HEK293 (cell line): Measurements from ENCODE around the gene RBBP8.

Experiments
- CTCF ChIP-seq: fragments of 450-650 bp; formaldehyde crosslinking; IDR thresholded peaks from 2 replicates; pipeline ENCODE4 v1.5.1; 2016; ENCODE audit warnings: missing biosample characterization, missing genetic modification characterization
- ZBTB1 ChIP-seq: fragments of 450-650 bp; formaldehyde crosslinking; IDR thresholded peaks from 2 replicates; pipeline ENCODE4 v1.5.1; 2016; ENCODE audit warnings: missing biosample characterization, missing genetic modification characterization
- ZNF266 ChIP-seq: fragments of 450-650 bp; formaldehyde crosslinking; IDR thresholded peaks from 2 replicates; pipeline ENCODE4 v1.5.1; 2016; ENCODE audit warnings: missing biosample characterization, missing genetic modification characterization, low read depth
- ZNF639 ChIP-seq: fragments of 450-650 bp; formaldehyde crosslinking; IDR thresholded peaks from 2 replicates; pipeline ENCODE4 v1.5.1; 2016; ENCODE audit warnings: missing biosample characterization, missing genetic modification characterization

- TF ChIP-seq ZNF639 (tag by site-specific recombination), result no peak
- TF ChIP-seq CTCF (tag by site-specific recombination), result no peak
- TF ChIP-seq ZNF266 (tag by site-specific recombination), result no peak
- no peak for TF ChIP-seq ZBTB1
Measured at GRCh38 chr18:22974001-22974400, 40.9 kb downstream of the RBBP8 start.
